H1 (cell line): Measurements from ENCODE around the gene ARHGEF10L. TPM values are rescaled to one million over a fixed set of nuclear protein-coding genes. Genes with fewer than 3 reads are reported as not detected.
"Not testable (repeated sequence)": the region's sequence is repeated elsewhere in the genome, so short reads cannot be mapped to it uniquely, and the experiment has no call there.

Source experiments
- CTCF ChIA-PET: fragments of 300-600 bp; sonication (Branson Sonifier 250); formaldehyde crosslinking; loops from one replicate; lab custom pipeline; 2021; ENCODE audit not compliant: partially characterized antibody; lab: Charles Lee
- POLR2A ChIA-PET: fragments of 300-600 bp; sonication (Branson Sonifier 250); formaldehyde crosslinking; loops from one replicate; lab custom pipeline; 2021; ENCODE audit warnings: inconsistent platforms; ENCODE audit not compliant: partially characterized antibody; lab: Charles Lee
- DNase-seq, 2 experiments: peaks; one replicate each; pipeline versions ENCODE4 v3.0.0 to v3.0.0-alpha.2; 2010 to 2022; ENCODE audit warnings: low spot score in 2 of 2, low read depth in 1 of 2, mixed read lengths in 1 of 2
- FAIRE-seq: peaks from 2 replicates; lab custom pipeline; 2011; peaks lifted over from hg19 to GRCh38; lab: Jason Lieb, UNC
- H2AFZ ChIP-seq: 2 replicates; pipeline ENCODE4 v1.8.1; 2012; ENCODE audit warnings: low read length, inconsistent platforms
- H2AK5ac ChIP-seq: 2 replicates; pipeline ENCODE4 v1.6.1; 2013; ENCODE audit warnings: low read depth, low read length
- H2BK120ac ChIP-seq: replicated peaks from 2 replicates; pipeline ENCODE3; 2013; ENCODE audit warnings: low read depth, low read length, inconsistent platforms
- H2BK12ac ChIP-seq: 2 replicates; pipeline ENCODE4 v1.6.1; 2013; ENCODE audit warnings: low read depth, low read length
- H2BK15ac ChIP-seq: 2 replicates; pipeline ENCODE4 v1.6.1; 2013; ENCODE audit warnings: low read length
- H2BK20ac ChIP-seq: 2 replicates; pipeline ENCODE4 v1.6.1; 2013; ENCODE audit warnings: low read length
- H2BK5ac ChIP-seq: 2 replicates; pipeline ENCODE4 v1.6.1; 2013; ENCODE audit warnings: low read depth, low read length
- H3K14ac ChIP-seq: 2 replicates; pipeline ENCODE4 v1.6.1; 2013; ENCODE audit warnings: inconsistent platforms; ENCODE audit not compliant: insufficient read length
- H3K18ac ChIP-seq: 2 replicates; pipeline ENCODE4 v1.6.1; 2013; ENCODE audit warnings: low read length; ENCODE audit errors: extremely low read depth
- H3K23ac ChIP-seq: 2 replicates; pipeline ENCODE4 v1.6.1; 2013; ENCODE audit warnings: inconsistent platforms; ENCODE audit not compliant: insufficient read length
- H3K23me2 ChIP-seq: 2 replicates; pipeline ENCODE4 v1.6.1; 2013; ENCODE audit warnings: low read depth, low read length
- H3K27ac ChIP-seq: 2 replicates; pipeline ENCODE4 v1.6.1; 2011; ENCODE audit warnings: low read depth, low read length, inconsistent platforms
- H3K27me3 ChIP-seq, 4 experiments: replicated peaks in 1 of 4; 1 replicate in 1 of 4; 2 replicates in 3 of 4; pipeline versions ENCODE4 v1.6.1 to v1.8.1; 2011 to 2013; ENCODE audit warnings: low read length in 3 of 4, mild to moderate bottlenecking in 3 of 4, inconsistent platforms in 2 of 4, mixed read lengths in 2 of 4, moderate library complexity in 1 of 4; ENCODE audit not compliant: control insufficient read depth in 3 of 4, insufficient read depth in 3 of 4; ENCODE audit errors: extremely low read depth in 1 of 4
- H3K36me3 ChIP-seq, 4 experiments: 2 replicates each; pipeline versions ENCODE4 v1.6.1 to v1.8.1; 2011 to 2013; ENCODE audit warnings: mild to moderate bottlenecking in 4 of 4, low read length in 3 of 4, moderate library complexity in 2 of 4, control low read depth in 1 of 4, inconsistent platforms in 1 of 4; ENCODE audit not compliant: insufficient read depth in 4 of 4, control insufficient read depth in 2 of 4
- H3K4ac ChIP-seq: replicated peaks from 2 replicates; pipeline ENCODE3; 2013; ENCODE audit warnings: low read length, low read depth, mixed read lengths, inconsistent platforms; ENCODE audit not compliant: insufficient read length
- H3K4me1 ChIP-seq, 4 experiments: replicated peaks in 1 of 4; 1 replicate in 1 of 4; 2 replicates in 3 of 4; pipeline versions ENCODE4 v1.6.1 to v1.8.1; 2011 to 2013; ENCODE audit warnings: low read length in 3 of 4, inconsistent platforms in 2 of 4, mixed read lengths in 1 of 4; ENCODE audit not compliant: insufficient read depth in 4 of 4, control insufficient read depth in 3 of 4
- H3K4me2 ChIP-seq, 2 experiments: 2 replicates each; pipeline versions ENCODE4 v1.6.1 to v1.8.1; 2011 to 2013; ENCODE audit warnings: low read depth in 2 of 2, low read length in 2 of 2, control low read depth in 1 of 2, inconsistent platforms in 1 of 2, mild to moderate bottlenecking in 1 of 2; ENCODE audit not compliant: insufficient read depth in 1 of 2
- H3K4me3 ChIP-seq, 4 experiments: fragments of 200-600, 300-600 bp in 1 of 4; sonication (generic), shearing (Covaris generic), sonication (Bioruptor Twin) in 1 of 4; 2 replicates each; pipeline versions ENCODE4 v1.5.1 to v1.8.1; 2011 to 2016; ENCODE audit warnings: low read length in 4 of 4, low read depth in 3 of 4, control low read depth in 2 of 4, inconsistent platforms in 2 of 4, mild to moderate bottlenecking in 2 of 4, mixed read lengths in 1 of 4, moderate library complexity in 1 of 4; ENCODE audit not compliant: insufficient read depth in 2 of 4; ENCODE audit errors: extremely low read depth in 1 of 4
- H3K56ac ChIP-seq: replicated peaks from 2 replicates; pipeline ENCODE3; 2013; ENCODE audit warnings: low read depth, mild to moderate bottlenecking, mixed read lengths, low read length, inconsistent platforms; ENCODE audit not compliant: insufficient read length
- H3K79me1 ChIP-seq: 2 replicates; pipeline ENCODE4 v1.6.1; 2013; ENCODE audit warnings: low read depth, low read length, control low read depth
- H3K79me2 ChIP-seq, 2 experiments: 2 replicates each; pipeline versions ENCODE4 v1.6.1 to v1.8.1; 2012 to 2013; ENCODE audit warnings: low read length in 2 of 2, mild to moderate bottlenecking in 2 of 2, inconsistent platforms in 1 of 2; ENCODE audit not compliant: insufficient read depth in 2 of 2, control insufficient read depth in 1 of 2
- H3K9ac ChIP-seq, 4 experiments: replicated peaks in 1 of 4; 1 replicate in 1 of 4; 2 replicates in 3 of 4; pipeline versions ENCODE4 v1.6.1 to v1.8.1; 2011 to 2013; ENCODE audit warnings: low read depth in 3 of 4, low read length in 3 of 4, control low read depth in 2 of 4, mild to moderate bottlenecking in 2 of 4, moderate library complexity in 2 of 4, inconsistent platforms in 1 of 4; ENCODE audit errors: extremely low read depth in 1 of 4
- H3K9me3 ChIP-seq, 2 experiments: 2 replicates each; pipeline versions ENCODE4 v1.6.1 to v1.8.1; 2012 to 2013; ENCODE audit warnings: mild to moderate bottlenecking in 2 of 2, moderate library complexity in 2 of 2, control low read depth in 1 of 2, inconsistent platforms in 1 of 2, low read depth in 1 of 2, low read length in 1 of 2, mixed read lengths in 1 of 2; ENCODE audit not compliant: insufficient read depth in 2 of 2
- H4K20me1 ChIP-seq, 2 experiments: replicated peaks in 1 of 2; 2 replicates each; pipeline versions ENCODE3 to v1.8.1; 2011 to 2013; ENCODE audit warnings: inconsistent platforms in 2 of 2, low read length in 2 of 2, mild to moderate bottlenecking in 1 of 2; ENCODE audit not compliant: insufficient read depth in 2 of 2, control insufficient read depth in 1 of 2
- H4K5ac ChIP-seq: 2 replicates; pipeline ENCODE4 v1.6.1; 2013; ENCODE audit warnings: low read length, low read depth, mixed read lengths, inconsistent platforms; ENCODE audit not compliant: insufficient read length
- H4K8ac ChIP-seq: 2 replicates; pipeline ENCODE4 v1.8.0; 2013; ENCODE audit warnings: mild to moderate bottlenecking, moderate library complexity, low read length, inconsistent platforms; ENCODE audit not compliant: insufficient read depth; ENCODE audit errors: extremely low read depth
- H4K91ac ChIP-seq: replicated peaks from 2 replicates; pipeline ENCODE3; 2013; ENCODE audit warnings: low read length, mixed read lengths, inconsistent platforms; ENCODE audit not compliant: insufficient read length
- WGBS, 2 experiments: shearing (Covaris generic) in 1 of 2; methylation state at CpG; one replicate each; pipeline versions ENCODE4 v1.1.6 to v1.1.7; 2013 to 2015; ENCODE audit warnings: low lambda C conversion rate in 2 of 2, mixed read lengths in 2 of 2, inconsistent platforms in 1 of 2, low coverage in 1 of 2, missing lambda C conversion rate in 1 of 2; ENCODE audit not compliant: insufficient replicate concordance in 2 of 2, insufficient coverage in 1 of 2, insufficient read length in 1 of 2; ENCODE audit errors: extremely low coverage in 1 of 2, missing lambda C conversion rate in 1 of 2; 5-methylcytosine and 5-hydroxymethylcytosine counted together
- polyA plus RNA-seq, 7 experiments: library from polyadenylated mRNA; depleted of rRNA in 3 of 7; stranded (reverse) in 5 of 7; unstranded in 2 of 7; fragments of >200 nt in 5 of 7; fragments of 200-250 nt in 2 of 7; gene quantifications; 1 replicate in 5 of 7; 2 replicates in 1 of 7; 4 replicates in 1 of 7; pipeline versions ENCODE4 v1.2.1 to v1.2.3, GENCODE V29; 2011 to 2013; ENCODE audit warnings: missing spikeins in 2 of 7, mixed read lengths in 2 of 7
- total RNA-seq: library from RNA; stranded (reverse); fragmentation: NEBNext Ultra II Directional; extraction: Animal tissue kit (Norgen Biotek cat#: 25700); gene quantifications from 2 replicates; pipeline ENCODE4 v1.2.1, GENCODE V29; 2021

The ARHGEF10L gene
- total and polyA plus RNA-seq, 2 of the 8 experiments (the other 6 are each of a cell fraction or from before 2014, with no cell fraction given) = 33.6 to 39.6 TPM

DNA sequence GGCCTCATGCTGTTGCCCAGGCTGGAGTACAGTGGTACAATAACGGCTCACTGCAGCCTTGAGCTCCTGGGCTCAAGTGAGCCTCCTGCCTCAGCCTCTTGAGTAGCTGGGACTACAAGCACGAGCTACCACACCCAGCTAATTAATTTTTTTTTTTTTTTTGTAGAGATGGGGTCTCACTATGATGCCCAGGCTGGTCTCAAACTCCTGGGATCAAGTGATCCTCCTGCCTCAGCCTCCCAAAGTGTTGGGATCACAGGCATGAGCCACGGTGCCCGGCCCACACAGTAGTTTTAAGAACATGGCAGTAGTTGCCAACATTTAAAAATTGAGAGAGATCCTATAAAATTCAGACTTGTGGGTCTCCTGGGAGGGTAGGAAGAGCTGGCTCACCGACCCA lies 89.5 kb downstream of the ARHGEF10L start:
- not testable (repeated sequence) for H3K9ac ChIP-seq, H2BK20ac ChIP-seq, DNase-seq, H3K79me1 ChIP-seq, H3K4me2 ChIP-seq, H3K4me1 ChIP-seq, H3K27ac ChIP-seq, H3K9me3 ChIP-seq, H3K56ac ChIP-seq, H3K4ac ChIP-seq, H3K79me2 ChIP-seq, H4K20me1 ChIP-seq, H4K5ac ChIP-seq, H2BK5ac ChIP-seq, H2BK15ac ChIP-seq, H4K8ac ChIP-seq, H2AFZ ChIP-seq, H3K23ac ChIP-seq, H4K91ac ChIP-seq, H3K4me3 ChIP-seq, H2AK5ac ChIP-seq, FAIRE-seq, H3K18ac ChIP-seq, H3K27me3 ChIP-seq, H3K14ac ChIP-seq, H2BK120ac ChIP-seq, H3K23me2 ChIP-seq, H2BK12ac ChIP-seq
- ChIA-PET POLR2A (interaction anchor here (0.6 to 1.0 kb wide), 2 partner anchors 24 to 196 kb away, joined by 3 to 4 read pairs; no protein-coding TSS in a partner anchor), CTCF (interaction anchor here (0.5 to 2.5 kb wide), 28 partner anchors 9 to 1699 kb away, joined by 3 to 19 read pairs (median 4); no protein-coding TSS in a partner anchor)
- peaks cover 7 to 24% (median 14%) of the 10 kb centered on the region in 4 experiments; a peak in 7 of 8 replicates for H3K36me3 ChIP-seq
- 93% methylated on average over 5 of the region's 5 CpGs; no CpG with 5 or more reads in 1 of the 2 experiments for whole genome bisulfite sequencing, 2 experiments
